MM.1S (cell line): ENCODE data around the gene EME2.

Experiments used
- DNase-seq: peaks from one replicate; pipeline ENCODE4 v3.0.0-alpha.2; 2015
- H2AFZ ChIP-seq: fragments of 300-600 bp; sonication (generic); 2 replicates; pipeline ENCODE4 v1.6.0; 2016; ENCODE audit warnings: antibody characterized with exemption, low read length
- H3F3A ChIP-seq: fragments of 300-600 bp; sonication (generic); 2 replicates; pipeline ENCODE4 v1.6.1; 2016; ENCODE audit warnings: mild to moderate bottlenecking, antibody characterized with exemption, low read length, moderate library complexity, mixed read lengths; ENCODE audit not compliant: insufficient read depth
- H3K27ac ChIP-seq: fragments of 300-600 bp; sonication (generic); 2 replicates; pipeline ENCODE4 v1.5.1; 2016; ENCODE audit warnings: mild to moderate bottlenecking, low read length
- H3K27me3 ChIP-seq: fragments of 300-600 bp; sonication (generic); replicated peaks from 2 replicates; pipeline ENCODE4 v1.6.0; 2016; ENCODE audit warnings: low read length; ENCODE audit not compliant: insufficient read depth
- H3K36me3 ChIP-seq: fragments of 300-600 bp; sonication (generic); replicated peaks from 2 replicates; pipeline ENCODE4 v1.6.1; 2016; ENCODE audit warnings: mild to moderate bottlenecking, low read length, mixed read lengths; ENCODE audit not compliant: insufficient read depth
- H3K4me1 ChIP-seq: fragments of 300-600 bp; sonication (generic); 2 replicates; pipeline ENCODE4 v1.6.1; 2016; ENCODE audit warnings: low read length, mixed read lengths
- H3K4me2 ChIP-seq: fragments of 300-600 bp; sonication (generic); 2 replicates; pipeline ENCODE4 v1.6.0; 2016; ENCODE audit warnings: low read depth, low read length
- H3K4me3 ChIP-seq: fragments of 300-600 bp; sonication (generic); 2 replicates; pipeline ENCODE4 v1.5.1; 2016; ENCODE audit warnings: low read length, mixed read lengths
- H3K79me2 ChIP-seq: fragments of 300-600 bp; sonication (generic); 2 replicates; pipeline ENCODE4 v1.6.1; 2016; ENCODE audit warnings: mixed run types, low read length, mixed read lengths
- H3K9ac ChIP-seq: fragments of 300-600 bp; sonication (generic); 2 replicates; pipeline ENCODE4 v1.6.1; 2016; ENCODE audit warnings: low read length, mixed read lengths
- H3K9me2 ChIP-seq: fragments of 300-600 bp; sonication (generic); replicated peaks from 2 replicates; pipeline ENCODE4 v1.6.1; 2016; ENCODE audit warnings: mild to moderate bottlenecking, low read length, mixed read lengths; ENCODE audit not compliant: insufficient read depth
- H3K9me3 ChIP-seq: fragments of 300-600 bp; sonication (generic); replicated peaks from 2 replicates; pipeline ENCODE4 v1.6.1; 2016; ENCODE audit warnings: mild to moderate bottlenecking, low read length, mixed read lengths; ENCODE audit not compliant: insufficient read depth
- H4K20me1 ChIP-seq: fragments of 300-600 bp; sonication (generic); 2 replicates; pipeline ENCODE4 v1.6.1; 2016; ENCODE audit warnings: mild to moderate bottlenecking, low read length, moderate library complexity, mixed read lengths; ENCODE audit not compliant: insufficient read depth
- EZH2 ChIP-seq: fragments of 300-600 bp; sonication (generic); optimal IDR thresholded peaks from 2 replicates; pipeline ENCODE3; 2017; ENCODE audit warnings: low read depth, mild to moderate bottlenecking, antibody characterized with exemption, low read length, mixed read lengths
- EZH2phosphoT487 ChIP-seq: fragments of 300-600 bp; sonication (generic); IDR thresholded peaks from 2 replicates; pipeline ENCODE4 v1.6.1; 2018; ENCODE audit warnings: antibody characterized with exemption, low read length
- TF ChIP-seq, protein P1 (sequence below): fragments of 300-600 bp; sonication (generic); IDR thresholded peaks from 2 replicates; pipeline ENCODE4 v1.5.1; 2016; ENCODE audit warnings: antibody characterized with exemption, low read length, mixed read lengths

The EME2 gene

DNA sequence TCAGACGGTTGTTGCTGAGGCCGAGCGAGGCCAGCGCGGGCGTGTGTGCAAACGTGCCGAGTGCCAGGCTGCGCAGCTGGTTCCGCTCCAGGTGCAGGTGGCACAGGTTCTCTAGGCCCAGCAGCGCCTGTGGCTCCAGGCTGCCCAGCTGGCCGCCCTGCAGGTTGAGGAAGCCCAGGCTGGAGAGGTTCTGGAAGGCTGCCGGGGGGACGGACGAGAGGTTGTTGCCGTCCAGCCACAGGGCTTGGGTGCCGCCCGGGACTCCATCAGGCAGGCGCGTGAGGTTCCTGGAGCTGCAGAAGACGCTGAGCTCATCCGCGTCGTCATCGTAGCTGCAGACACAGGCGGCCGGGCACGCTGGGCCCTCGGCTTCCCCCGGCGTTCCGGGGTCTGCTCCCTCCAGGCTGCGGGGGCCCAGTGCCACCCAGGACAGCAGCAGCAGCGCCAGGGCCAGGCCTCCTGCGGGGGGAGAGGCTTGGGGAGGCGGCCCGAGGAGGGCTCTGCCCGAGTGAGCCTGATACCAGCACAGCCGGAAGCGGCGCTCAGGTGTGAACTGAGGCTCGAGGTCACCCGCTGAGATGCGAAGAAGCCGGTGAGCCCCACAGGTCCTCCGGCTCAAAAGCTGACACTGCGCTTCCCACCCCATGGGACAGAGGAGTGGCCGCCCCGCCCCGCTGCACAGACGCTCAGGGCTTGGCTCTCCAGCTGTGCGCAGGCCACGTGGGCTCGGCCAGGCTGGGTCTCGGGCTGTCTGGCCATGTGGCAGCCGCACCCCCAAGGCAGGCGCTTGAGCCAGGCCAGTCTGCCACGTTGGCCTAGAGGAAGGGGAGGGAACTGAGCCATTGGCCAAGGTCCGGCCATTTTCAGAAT is 19.6 kb downstream of the EME2 start:
- Histone ChIP-seq H3K27me3 (no peaks in the 10 kb centered on the region), H3K79me2 (peaks cover 5% of the 10 kb centered on the region; the same call in 1 of the 2 replicates), H4K20me1 (no peaks in the 10 kb centered on the region), H3K27ac (no peak overlapping the region), H3K9me3 (no peaks in the 10 kb centered on the region), H2AFZ (no peak overlapping the region), H3F3A (no peaks in the 10 kb centered on the region), H3K36me3 (no peaks in the 10 kb centered on the region), H3K4me2 (no peak overlapping the region), H3K4me1 (no peaks in the 10 kb centered on the region), H3K4me3 (no peak overlapping the region), H3K9ac (no peak overlapping the region), H3K9me2 (no peaks in the 10 kb centered on the region)
- DNase-seq = no peak
- no peak for TF ChIP-seq EZH2phosphoT487
- TF ChIP-seq, protein P1, sequence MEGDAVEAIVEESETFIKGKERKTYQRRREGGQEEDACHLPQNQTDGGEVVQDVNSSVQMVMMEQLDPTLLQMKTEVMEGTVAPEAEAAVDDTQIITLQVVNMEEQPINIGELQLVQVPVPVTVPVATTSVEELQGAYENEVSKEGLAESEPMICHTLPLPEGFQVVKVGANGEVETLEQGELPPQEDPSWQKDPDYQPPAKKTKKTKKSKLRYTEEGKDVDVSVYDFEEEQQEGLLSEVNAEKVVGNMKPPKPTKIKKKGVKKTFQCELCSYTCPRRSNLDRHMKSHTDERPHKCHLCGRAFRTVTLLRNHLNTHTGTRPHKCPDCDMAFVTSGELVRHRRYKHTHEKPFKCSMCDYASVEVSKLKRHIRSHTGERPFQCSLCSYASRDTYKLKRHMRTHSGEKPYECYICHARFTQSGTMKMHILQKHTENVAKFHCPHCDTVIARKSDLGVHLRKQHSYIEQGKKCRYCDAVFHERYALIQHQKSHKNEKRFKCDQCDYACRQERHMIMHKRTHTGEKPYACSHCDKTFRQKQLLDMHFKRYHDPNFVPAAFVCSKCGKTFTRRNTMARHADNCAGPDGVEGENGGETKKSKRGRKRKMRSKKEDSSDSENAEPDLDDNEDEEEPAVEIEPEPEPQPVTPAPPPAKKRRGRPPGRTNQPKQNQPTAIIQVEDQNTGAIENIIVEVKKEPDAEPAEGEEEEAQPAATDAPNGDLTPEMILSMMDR = no peak
- no peak for TF ChIP-seq EZH2

DNA sequence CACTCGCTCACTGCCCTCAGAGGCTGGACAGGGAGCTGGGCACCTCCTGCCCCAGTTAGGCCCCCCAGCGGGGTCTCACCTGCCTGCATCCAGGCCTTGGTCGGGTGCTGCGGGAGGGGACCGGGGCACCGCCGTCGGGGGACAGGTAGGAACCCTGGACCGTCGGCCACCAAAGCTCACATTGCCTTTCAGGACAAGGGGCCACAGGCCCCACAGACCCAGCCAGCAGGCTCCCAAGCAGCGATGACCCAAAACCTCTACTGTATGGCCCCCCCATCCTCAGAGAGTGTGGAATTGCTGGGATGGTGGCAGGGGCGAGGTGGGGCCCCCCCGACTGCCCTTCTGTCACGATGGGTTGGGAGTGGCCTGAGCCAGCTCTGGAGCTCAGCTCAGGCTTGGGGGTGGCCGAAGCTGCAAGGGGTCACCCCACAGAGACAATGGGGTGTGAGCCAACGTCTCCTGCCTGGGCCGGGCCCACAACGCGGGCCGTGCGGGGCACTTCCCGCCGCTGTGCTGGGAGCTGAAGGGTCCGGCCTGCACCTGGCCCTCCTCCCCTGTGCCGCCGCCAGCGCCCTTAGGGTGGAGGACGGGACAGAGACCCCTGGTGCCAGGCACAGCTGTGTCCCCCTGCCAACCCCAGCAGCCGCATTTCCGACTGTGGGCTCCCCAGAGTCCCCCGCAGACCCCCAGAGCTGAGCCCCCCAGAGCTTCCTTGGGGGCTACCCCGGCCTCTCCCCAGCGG is 20.4 kb downstream of the EME2 start:
- Histone ChIP-seq H3K9me3 (no peaks in the 10 kb centered on the region), H4K20me1 (no peaks in the 10 kb centered on the region), H3K27me3 (no peaks in the 10 kb centered on the region), H3F3A (no peaks in the 10 kb centered on the region), H3K27ac (no peak overlapping the region), H3K9me2 (no peaks in the 10 kb centered on the region), H3K9ac (no peak overlapping the region), H3K36me3 (no peaks in the 10 kb centered on the region), H3K79me2 (no peaks in the 10 kb centered on the region), H2AFZ (no peak overlapping the region), H3K4me1 (no peaks in the 10 kb centered on the region), H3K4me3 (no peak overlapping the region), H3K4me2 (no peak overlapping the region)
- no peak for TF ChIP-seq EZH2phosphoT487
- TF ChIP-seq, protein P1 = no peak
- no peak for TF ChIP-seq EZH2
- no peak for DNase-seq

DNA sequence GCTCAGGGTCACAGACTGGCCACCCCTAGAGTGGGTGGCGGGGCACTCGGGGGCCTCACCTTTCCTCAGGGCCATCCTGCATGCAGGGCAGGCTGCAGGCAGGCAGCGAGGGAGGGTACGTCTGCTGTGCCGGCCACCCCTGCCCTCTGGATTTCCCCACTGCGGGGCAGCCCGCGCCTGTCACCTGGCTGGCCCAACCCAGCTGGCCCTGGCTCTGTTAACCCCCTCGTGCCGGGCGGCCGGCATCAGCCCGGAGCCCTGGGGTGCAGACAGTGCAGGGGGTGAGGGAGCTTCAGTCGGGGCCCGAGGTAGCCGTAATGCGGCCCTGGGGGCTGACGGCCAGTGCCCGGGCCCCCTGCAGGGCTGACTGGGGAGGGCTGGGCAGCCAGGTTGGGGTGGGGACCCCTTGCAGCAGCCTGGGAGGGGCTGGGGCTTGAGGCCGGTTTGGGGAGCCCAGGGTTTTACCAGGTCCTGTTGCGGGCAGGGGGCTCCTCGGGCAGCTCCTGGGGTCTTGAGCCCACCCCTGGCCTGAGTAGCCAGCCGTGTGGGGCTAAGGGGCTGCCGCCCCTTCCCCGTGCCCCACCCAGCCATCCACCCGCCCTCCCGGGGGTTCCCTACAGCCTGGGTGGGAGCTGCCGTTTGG is 21.1 kb downstream of the EME2 start, which contains the start of gene IGFALS:
Gene IGFALS, minus strand, starts transcription at position 128 of the 643 bp plus-strand sequence. Its CDS starts 53 bp downstream, at position 75.
- H2AFZ ChIP-seq = no peak within 1 kb of the TSS
- H3K27me3 ChIP-seq = no peaks in the 10 kb centered on the region
- H3K4me3 ChIP-seq = no peak within 1 kb of the TSS
- H3K9me2 ChIP-seq = no peaks in the 10 kb centered on the region
- H3F3A ChIP-seq = no peaks in the 10 kb centered on the region
- no peak within 1 kb of the TSS for H3K27ac ChIP-seq
- H3K4me2 ChIP-seq = no peak within 1 kb of the TSS
- H3K9ac ChIP-seq = no peak within 1 kb of the TSS
- H4K20me1 ChIP-seq = no peaks in the 10 kb centered on the region
- no peaks in the 10 kb centered on the region for H3K9me3 ChIP-seq
- no peaks in the 10 kb centered on the region for H3K79me2 ChIP-seq
- H3K36me3 ChIP-seq = no peaks in the 10 kb centered on the region
- no peak for DNase-seq
- TF ChIP-seq, protein P1 = no peak
- TF ChIP-seq EZH2phosphoT487 (no peak), EZH2 (no peak)
- no peaks in the 10 kb centered on the region for H3K4me1 ChIP-seq
